ENCODE data around the gene ZCCHC8.

- TF ChIP-seq CTCF (IDR thresholded peaks at IDR 0.05) (no peak), ZFX (IDR thresholded peaks at IDR 0.05; ENCODE audit: borderline replicate concordance) (no peak)
These were observed 27.0 kb downstream of the ZCCHC8 start for GRCh38 chr12:122473543-122474323.
